ENCODE data around the gene PNP. TPM values are rescaled to one million over a fixed set of nuclear protein-coding genes. Genes with fewer than 3 reads are reported as not detected.
A peak's percentile ranks its signal among the peaks of the same experiment; 100 is the strongest.

PNP gene
- total RNA-seq, 1 experiment from 2014 or later: 87.5 TPM

DNA sequence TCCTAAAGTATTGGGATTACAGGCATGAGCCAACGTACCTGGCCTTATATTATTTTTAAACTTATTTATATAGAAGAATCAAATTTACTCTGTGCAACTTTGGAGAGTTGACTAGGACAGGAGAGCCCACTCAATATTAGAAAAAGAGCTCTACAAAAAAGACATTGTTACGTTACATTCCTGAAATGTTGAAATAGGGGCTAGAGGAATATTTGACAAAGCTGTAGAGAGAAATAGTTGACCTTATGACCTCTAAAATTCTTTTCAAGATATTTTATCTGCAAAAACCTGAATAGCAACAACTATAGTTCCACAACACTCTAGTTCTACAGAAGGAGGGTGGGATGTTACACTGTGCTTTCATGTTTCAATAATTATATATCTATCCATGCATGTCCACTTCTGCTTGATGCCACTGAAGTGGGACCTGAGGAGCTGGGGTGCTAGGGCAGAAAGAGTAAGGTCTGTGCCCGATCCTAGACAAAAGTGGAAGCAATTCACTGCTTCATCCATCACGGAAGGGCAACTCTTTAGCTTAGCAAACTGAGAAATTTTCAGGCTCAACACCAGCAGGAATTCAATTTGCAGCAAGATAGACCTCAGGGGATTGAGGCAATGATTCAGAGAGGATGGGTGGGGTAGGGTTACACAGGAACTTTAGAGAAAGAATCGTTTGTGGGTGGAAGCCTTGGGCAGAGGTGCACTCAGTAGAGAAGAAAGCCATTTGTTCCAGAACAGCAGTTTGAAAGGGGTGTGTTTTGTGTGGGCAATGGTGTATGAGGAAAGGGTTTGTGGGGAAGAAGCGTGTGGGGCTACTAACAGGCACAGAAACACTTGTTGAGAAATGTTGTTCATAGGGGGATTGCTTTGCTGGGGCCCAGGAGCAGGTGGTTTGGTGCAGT is 20.1 kb downstream of the PNP start:
- H3K79me2 ChIP-seq (ENCODE audit: insufficient read depth, low read length): no peaks in the 10 kb centered on the region
- TF ChIP-seq CTCF (conservative IDR thresholded peaks at IDR 0.05): no peak
- Mint-ChIP-seq H3K36me3 (ENCODE audit: insufficient read depth in 1 of 3, low read depth in 3 of 3) (no peaks in the 10 kb centered on the region; a peak in 1 of 7 replicates), H3K9me3 (no peaks in the 10 kb centered on the region; a peak in 1 of 5 replicates), H3K4me3 (no peak overlapping the region), H3K4me1 (peaks cover 38 to 41% of the 10 kb centered on the region in 2 experiments), H3K27me3 (ENCODE audit: low read depth) (no peaks in the 10 kb centered on the region; the same call in 1 of the 2 replicates), H3K27ac (peak overlapping the region in 1 of 3 experiments; percentile 5; a peak in 2 of 7 replicates)
- no peak overlapping the region for H3K4ac ChIP-seq (ENCODE audit: low read depth, low read length)
- no peak overlapping the region for H3T11ph ChIP-seq (ENCODE audit: low read length)
- H3K23ac ChIP-seq (ENCODE audit: insufficient read length, low read depth, low read length): no peak overlapping the region
- H2BK120ac ChIP-seq (ENCODE audit: low read depth, low read length, poor library complexity, severe bottlenecking): no peak overlapping the region
- H3K9me3 ChIP-seq (ENCODE audit: control insufficient read depth, low read depth, low read length): no peaks in the 10 kb centered on the region
- H2BK5ac ChIP-seq (ENCODE audit: insufficient read length, low read length): no peak overlapping the region
- H3K27ac ChIP-seq (ENCODE audit: insufficient read length, low read depth, low read length): no peak overlapping the region
- H3K56ac ChIP-seq (ENCODE audit: insufficient read length, low read depth, low read length): no peak overlapping the region
- H4K8ac ChIP-seq (replicated peaks; ENCODE audit: insufficient read length, low read depth, low read length): no peak overlapping the region
- no CpG with 5 or more reads among the region's 6 CpGs for WGBS (ENCODE audit: extremely low coverage, insufficient read length, low lambda C conversion rate)
- no peak overlapping the region for H3K18ac ChIP-seq (ENCODE audit: insufficient read length, low read depth, low read length)
- no peak overlapping the region for H2AFZ ChIP-seq (ENCODE audit: low read length)
- no peak overlapping the region for H2BK12ac ChIP-seq (ENCODE audit: insufficient read length, low read depth, low read length)
- no peaks in the 10 kb centered on the region for H3K79me1 ChIP-seq (ENCODE audit: insufficient read depth, low read depth, low read length, poor library complexity, severe bottlenecking)
- no peak overlapping the region for H3K4me2 ChIP-seq (ENCODE audit: insufficient read depth, insufficient read length, low read length)
- H3K23me2 ChIP-seq (ENCODE audit: insufficient read length, low read depth, low read length, poor library complexity, severe bottlenecking): no peaks in the 10 kb centered on the region
- H4K5ac ChIP-seq (ENCODE audit: insufficient read length, low read depth, low read length): no peak overlapping the region
- H2BK20ac ChIP-seq (ENCODE audit: low read depth, low read length, poor library complexity, severe bottlenecking): peak overlapping the region; percentile 7
- H2BK15ac ChIP-seq (ENCODE audit: low read depth, low read length): no peak overlapping the region
- no peak for DNase-seq
- H4K91ac ChIP-seq (ENCODE audit: insufficient read length, low read depth, low read length): no peak overlapping the region
- H3K27me3 ChIP-seq (ENCODE audit: insufficient read depth, low read length): no peaks in the 10 kb centered on the region
- no peak overlapping the region for H2AK5ac ChIP-seq (ENCODE audit: insufficient read length, low read length)
- H3K9ac ChIP-seq (ENCODE audit: extremely low read depth, insufficient read length, low read length): no peak overlapping the region
- no peak overlapping the region for H3K14ac ChIP-seq (ENCODE audit: insufficient read depth, low read length)
- H3K4me1 ChIP-seq (ENCODE audit: insufficient read depth, low read length): peaks cover 4% of the 10 kb centered on the region; the same call in 1 of the 2 replicates
- no peaks in the 10 kb centered on the region for H4K20me1 ChIP-seq (ENCODE audit: control insufficient read depth, insufficient read depth, insufficient read length)

Measured in H9 (cell line).